Measurements from ENCODE around the gene SLC8A1. TPM values are rescaled to one million over a fixed set of nuclear protein-coding genes. Genes with fewer than 3 reads are reported as not detected.

SLC8A1 gene
- total RNA-seq: under 0.01 and 0.44 TPM in 2 replicates

DNA sequence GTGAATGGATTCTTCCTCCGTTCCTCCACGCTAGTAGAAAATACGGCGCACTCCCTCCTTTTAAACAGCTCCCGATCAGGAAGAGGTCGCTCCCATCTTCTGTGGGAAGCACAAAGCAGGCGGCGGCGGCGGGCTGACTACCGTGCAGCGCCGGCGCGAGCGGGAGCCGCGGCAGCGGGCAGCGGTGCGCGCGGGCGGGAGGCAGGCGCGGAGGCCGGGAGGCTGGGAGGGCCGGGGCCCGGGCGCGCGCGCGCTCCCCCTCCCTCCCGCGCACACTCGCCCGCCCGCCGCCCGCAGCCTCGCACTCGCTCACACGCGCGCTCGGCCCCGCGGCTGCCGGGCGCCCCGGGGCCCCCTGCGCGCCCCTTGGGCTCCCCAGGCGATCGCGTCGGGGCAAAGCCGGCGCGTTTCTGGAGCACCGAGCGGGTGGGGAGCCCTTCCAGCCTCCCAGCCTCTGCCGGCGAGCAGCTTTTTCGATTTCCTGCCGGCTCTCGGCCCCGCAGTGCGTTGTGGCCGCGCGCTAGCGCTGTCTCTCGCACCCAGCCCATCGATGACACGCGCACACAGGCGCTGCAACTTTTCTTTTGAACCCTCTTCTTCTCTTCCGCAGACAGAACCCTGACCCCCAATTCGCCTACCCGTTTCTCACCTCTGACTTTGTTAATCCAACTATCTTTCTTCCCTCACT lies at the start of gene SLC8A1:
Gene SLC8A1 (minus strand): TSS at position 173 of the 688 bp plus-strand sequence.
- peak; percentile 16 to 40 for DNase-seq (ENCODE audit: low read depth in 2 of 2)

DNA sequence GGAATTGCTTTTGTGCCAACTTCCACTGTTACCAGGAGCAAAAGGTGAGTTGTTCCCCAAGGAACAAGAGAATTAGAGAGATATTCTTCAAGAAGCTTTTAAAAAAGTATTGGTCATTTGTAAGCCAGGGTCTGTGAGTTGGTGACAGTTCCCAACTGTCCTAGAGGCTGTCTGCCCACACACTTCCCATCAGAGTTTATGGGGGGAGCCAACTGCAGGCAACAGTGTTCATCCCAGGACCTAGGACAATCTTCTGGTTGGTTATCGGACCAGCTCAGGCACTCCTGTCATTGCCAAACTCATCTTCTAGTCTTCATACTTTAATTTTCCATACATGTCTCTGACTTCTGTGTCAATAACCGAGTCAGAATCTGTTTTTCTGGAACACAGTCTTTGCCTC lies 47.5 kb upstream of the SLC8A1 start:
- no peak for DNase-seq (ENCODE audit: low read depth in 2 of 2)

DNA sequence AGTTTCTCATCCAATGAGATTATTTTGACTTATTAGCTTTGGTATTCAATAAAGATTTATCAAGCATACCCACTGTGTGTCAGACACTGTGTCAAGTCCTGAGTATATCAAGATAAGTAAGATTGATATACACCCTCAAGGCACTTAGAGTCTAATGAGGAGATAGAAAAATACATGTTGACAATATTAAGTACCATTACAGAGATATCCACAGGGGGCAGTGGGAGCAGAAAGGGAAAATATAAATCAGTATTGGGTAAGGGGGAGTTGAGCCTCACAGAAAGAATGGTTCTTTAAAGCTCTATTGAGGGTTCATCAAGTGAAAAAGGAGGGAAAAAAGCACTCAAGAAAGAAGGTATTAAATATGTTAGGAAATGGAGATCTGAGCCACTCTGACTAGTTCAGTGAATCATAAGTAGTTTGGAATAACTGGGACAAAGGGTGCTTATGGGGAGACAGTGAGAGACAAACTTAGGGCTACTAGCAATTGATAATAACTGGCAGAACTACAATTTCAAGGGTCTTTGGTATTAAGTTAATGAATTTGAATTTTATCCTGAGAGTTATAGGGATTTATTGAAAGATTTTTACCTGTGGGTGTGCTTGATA lies 45.5 kb upstream of the SLC8A1 start:
- no peak for DNase-seq (ENCODE audit: low read depth in 2 of 2)

DNA sequence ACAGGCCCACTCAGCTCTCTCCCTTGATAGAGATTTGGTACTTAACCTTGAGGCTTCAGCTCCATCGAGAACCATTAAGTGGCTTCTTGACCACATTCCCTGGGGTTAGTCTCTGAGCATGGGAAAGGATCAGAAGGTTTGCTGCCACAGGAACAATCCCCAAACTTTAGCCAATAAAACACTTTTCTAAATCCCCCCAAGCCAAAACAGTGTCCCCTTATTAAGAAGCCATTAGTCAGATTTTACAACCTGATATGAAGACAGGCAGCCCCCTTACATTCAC lies 37.7 kb upstream of the SLC8A1 start:
- DNase-seq (ENCODE audit: low read depth in 2 of 2): no peak

DNA sequence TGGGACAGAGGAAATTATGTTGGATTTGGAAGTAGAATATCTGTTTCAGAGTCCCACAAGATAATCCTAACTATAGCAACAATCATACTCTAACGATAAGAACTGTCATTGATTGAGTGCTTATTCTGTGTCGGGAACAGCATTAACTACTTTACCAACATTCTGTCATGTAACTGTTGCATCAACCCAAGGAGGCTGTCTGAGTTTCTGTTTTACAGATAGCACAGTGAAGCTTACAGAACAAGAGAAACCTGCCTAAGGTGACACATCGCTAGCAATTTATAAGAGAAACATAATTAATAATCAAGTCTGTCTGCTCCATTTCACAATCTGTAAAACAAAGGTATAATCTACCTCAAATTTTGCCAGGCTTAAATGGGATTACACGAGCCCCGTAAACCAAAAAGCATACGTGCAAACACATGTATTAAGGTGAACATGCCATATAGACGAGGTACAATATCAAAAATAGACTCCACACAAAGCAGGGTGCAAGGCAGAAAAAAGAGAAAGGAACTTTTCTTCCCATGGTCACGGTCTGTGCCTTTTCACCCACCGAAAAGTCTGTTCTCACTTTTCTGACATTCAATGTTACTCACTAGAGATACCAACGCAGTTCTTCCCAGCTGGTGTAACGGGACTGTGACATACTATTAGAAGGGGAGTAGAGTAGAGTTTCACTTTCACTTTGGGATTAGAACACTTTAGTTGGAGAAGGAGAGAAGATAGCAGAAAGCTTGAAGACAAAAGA lies 37.2 kb upstream of the SLC8A1 start:
- peak; percentile 39 to 61 for DNase-seq (ENCODE audit: low read depth in 2 of 2)

DNA sequence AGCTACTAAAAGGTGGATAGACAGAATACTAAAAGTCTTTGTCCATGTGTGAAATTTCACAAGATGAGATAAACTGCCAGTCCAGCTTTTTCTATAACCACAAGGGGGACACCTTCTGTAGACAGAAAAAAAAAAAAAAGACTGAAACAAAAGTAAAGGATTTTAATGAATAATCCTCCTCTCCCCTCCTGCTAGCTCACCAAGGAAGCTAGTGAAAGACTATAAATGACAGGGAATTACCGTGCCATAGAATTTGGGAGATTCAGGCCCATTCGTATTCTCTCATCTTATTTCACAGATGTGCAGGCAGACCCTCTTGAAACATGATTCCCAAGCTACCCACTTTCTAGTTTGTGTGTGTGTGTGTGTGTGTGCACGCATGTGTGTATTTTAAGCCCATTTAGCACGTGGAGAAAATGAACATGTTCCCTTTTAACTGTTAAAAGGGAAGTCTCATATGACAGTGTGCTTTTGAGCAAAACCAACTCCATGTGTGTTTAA lies 36.3 kb upstream of the SLC8A1 start:
- peak; percentile 21 to 38 for DNase-seq (ENCODE audit: low read depth in 2 of 2)

DNA sequence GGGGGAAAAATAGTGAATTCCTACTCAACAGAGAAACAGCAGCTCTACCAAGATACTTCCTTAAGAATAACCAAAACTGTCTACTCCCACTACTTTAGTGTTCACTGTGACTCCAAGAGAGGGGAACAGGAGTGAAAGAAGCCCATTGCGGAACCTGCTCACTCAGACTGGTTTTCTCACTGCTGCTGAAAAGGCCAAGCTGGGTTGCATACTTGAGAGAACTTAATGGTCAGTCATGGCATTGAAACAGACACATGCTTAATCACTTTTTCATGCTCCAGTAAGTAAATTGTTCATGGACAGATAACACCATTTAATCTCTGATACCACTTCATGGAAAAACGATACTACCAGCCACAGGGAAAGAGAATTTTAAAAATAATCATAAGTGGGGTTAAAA lies 35.7 kb upstream of the SLC8A1 start:
- no peak for DNase-seq (ENCODE audit: low read depth in 2 of 2)

DNA sequence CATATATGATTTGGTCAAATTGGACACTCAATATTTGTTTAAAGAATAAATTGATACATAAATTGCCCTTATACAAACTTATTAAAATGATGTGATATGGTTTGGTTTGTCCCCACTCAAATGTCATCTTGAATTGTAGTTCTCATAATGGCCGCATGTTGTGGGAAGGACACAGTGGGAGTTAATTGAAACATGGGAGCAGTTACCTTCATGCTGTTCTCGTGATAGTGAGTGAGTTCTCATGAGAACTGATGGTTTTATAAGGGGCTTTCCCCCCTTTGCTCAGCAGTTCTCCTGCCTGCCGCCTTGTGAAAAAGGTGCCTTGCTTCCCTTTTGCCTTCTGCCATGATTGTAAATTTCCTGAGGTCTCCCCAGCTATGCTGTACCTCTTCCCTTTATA lies 34.0 kb upstream of the SLC8A1 start:
- no peak for DNase-seq (ENCODE audit: low read depth in 2 of 2)

DNA sequence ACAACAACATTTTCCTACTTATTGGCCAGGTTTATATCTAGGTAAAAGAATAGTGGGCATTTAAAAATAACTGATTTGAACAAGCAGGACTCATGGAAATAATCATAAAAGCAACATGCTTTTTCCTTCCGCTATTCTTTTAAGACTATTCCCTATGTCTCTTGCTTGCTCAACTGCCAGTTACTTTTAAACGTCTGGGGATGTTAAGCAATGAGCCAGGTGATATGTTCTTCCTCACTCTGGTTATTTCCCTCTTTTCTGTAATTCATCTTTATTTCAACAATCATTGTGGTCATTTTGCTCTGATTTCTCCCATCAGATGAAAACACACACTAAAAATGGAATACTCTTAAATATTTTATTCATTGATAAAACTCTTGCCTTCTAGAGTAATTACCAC lies 33.4 kb upstream of the SLC8A1 start:
- DNase-seq (ENCODE audit: low read depth in 2 of 2): no peak

DNA sequence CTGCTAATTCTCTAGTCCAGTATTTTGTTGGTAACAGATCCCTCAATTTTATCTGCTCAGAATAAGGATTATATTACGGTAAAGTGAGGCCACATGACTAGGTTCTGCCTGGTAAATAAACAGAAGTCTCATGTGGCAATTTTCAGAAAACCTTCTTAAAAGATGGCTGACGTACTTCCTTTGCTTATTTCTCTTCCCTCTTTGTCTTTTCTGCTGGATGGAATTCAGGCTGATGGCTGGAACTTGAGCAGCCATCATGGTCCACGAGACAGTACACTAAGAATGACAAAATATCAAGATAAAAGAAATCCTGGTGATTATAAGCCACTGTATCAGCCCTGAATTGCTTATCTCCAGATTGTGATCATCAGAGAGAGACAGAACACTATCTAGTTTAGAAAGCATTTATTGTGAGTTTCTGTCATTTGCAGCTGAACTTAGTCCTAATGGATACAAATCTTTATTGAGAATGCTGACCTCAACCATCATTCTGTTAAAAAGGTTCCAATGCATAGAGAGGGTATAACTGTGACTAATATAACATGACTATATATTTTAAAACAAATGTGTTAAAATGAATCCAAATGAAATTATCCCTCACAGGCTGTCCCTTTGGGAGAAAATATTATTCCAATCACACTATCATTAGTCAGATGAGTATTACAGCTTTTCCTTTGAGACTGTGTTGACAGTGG lies 31.8 kb upstream of the SLC8A1 start:
- DNase-seq (ENCODE audit: low read depth in 2 of 2): no peak

DNA sequence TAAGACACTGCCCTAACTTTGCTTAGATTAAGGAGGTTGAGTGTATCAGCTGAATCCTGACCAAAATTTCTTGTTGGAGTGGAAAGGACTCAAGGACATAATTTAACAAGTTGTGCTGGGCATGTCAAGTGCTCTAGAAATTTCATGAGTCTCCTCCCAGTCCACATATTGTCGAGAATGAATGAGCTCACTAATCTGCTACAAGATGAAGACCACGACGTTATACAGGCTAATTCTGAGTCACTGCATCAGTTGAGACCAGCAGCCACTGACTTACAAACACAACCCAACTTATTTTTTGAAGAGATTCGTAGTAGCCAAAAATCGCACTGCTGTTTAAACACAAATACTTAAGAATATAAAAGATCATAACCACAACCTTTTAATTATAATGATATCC lies 28.7 kb upstream of the SLC8A1 start:
- no peak for DNase-seq (ENCODE audit: low read depth in 2 of 2)

DNA sequence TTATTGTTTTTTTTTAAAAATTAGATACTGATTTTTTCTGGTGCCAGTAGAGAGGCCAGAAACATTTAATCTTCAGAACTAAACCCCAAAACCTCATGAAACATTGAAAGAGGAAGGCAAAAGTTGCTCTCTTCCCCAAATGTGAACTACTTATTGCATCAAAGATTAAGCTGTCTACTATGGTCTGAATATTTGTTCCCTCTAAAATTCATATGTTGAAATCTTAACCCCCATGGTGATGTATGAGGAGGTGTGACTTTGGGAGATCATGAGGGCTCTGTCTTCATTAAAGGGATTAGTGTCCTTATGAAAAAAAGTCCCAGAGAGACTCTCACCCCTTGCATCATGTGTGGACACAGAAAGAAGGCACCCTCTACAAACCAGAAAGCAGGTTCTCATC lies 28.2 kb upstream of the SLC8A1 start:
- DNase-seq (ENCODE audit: low read depth in 2 of 2): no peak

DNA sequence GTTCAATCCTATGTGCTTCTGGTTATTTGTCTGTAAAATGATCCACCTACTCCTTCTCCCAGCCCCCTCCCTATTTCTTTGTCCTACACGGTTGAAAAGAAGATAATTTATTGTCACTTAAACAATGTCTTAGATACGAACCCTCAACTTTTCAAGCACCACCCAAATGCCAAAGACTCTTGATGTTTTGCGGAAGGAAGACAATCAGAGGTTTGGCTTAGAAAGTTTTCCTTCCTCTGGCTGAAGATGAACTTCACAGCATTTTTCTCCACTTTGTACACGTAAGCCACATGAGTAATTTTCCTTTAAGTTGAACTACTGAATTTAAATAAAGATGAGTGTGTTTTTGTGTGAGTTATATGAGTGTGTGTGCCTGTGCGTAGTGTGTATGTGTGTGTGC lies 25.5 kb upstream of the SLC8A1 start:
- peak in 1 of 2 donors; percentile 30 for DNase-seq (ENCODE audit: low read depth in 2 of 2)

DNA sequence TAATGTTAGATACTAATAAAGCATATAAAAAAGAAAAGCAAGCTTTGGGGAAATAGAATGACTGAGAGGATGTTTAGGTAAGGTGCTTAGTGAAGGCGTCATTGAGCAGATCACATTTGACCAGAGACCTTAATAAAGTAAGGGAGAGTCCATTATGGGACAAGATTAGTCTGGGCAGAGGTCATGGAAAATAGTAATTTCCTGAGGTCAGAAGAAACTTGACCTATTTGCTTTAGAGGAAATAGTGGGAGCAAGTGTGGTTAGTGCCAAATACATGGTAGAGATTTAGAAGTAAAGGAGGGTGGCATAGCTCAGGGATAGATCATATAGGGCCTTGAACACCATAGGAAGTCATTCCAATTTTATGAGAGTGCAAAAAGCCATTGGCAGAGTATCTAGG lies 24.5 kb upstream of the SLC8A1 start:
- no peak for DNase-seq (ENCODE audit: low read depth in 2 of 2)

DNA sequence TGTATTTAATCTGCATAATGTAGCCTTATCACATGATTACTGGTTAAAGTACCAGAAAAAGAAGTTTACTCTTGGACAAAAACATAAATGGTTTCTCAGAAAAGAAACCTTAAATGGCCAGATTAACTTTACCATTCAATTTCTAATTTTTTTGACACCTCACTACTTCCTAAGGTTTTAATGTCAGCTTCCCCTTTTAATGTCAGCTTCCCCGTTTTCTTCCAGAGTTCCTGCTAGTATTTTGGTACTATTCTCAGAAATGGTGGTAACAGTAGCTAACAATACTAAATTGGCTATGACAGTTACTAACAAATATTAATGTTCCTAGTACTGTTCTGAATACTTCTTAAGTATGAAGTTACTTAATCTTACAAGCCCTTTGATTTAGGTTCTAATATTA lies 22.4 kb upstream of the SLC8A1 start:
- DNase-seq (ENCODE audit: low read depth in 2 of 2): no peak

DNA sequence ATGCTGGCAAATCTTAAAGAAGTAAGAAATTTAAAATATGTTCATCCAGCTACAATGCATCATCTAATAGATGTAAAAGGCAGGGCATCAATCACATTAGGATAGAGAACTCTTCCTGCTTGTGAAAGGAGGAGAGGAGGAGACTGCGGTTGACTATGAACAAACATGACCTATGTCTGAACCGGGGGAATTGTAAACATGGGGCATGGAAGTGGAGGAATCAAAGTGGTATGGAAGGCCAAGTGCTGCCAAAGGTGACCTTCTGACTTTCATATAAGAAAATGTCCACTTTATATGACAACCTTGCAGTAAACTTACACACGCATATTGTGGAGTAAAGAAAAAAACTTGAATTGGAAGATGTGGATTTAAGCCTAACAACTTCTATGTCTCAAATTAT lies 20.0 kb upstream of the SLC8A1 start:
- DNase-seq (ENCODE audit: low read depth in 2 of 2): no peak

DNA sequence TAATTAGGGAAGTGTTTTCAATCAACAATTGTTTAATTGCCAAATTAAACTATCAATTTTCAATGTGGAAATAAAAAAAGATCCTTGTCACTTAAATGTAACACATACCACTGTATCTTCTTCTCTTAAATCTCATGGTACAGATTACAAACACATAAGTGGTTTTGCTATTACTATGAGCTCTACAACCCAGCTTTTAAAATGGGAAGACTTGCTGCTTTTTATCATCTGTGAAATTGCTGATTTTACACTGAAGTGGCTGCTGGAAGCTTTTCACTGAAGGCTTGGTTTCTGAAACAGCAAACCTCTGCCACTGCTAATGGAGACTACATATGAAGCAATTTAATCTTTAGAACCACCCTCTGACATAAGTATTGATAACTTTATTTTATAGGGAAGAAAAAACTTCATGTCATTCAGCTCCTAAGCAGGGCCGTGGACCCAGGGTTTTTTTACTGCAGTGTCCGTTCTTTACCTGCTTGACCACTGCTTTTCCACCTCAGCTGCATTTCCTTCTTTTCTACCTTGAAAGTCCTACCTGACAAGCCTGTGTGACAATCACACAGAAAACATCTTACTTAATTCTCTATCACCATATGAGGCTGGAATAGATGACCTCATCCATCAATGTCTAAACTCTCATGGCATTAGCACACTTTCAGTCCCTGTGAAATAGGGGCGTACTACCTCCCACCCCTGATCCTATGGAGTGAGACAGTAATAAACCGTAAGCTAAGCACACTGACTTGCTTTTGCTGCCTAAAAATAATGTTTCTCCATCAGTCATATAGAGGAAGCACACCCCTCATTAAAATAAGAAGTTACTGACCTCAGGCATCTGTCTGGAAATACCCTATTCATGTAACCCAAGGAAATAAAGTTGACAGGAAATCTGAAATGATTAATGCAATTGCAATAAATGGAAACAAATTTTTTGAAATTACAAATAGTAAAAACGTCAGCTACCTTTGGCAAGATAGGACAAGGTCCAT lies 19.2 kb upstream of the SLC8A1 start:
- peak in 1 of 2 donors; percentile 28 for DNase-seq (ENCODE audit: low read depth in 2 of 2)

DNA sequence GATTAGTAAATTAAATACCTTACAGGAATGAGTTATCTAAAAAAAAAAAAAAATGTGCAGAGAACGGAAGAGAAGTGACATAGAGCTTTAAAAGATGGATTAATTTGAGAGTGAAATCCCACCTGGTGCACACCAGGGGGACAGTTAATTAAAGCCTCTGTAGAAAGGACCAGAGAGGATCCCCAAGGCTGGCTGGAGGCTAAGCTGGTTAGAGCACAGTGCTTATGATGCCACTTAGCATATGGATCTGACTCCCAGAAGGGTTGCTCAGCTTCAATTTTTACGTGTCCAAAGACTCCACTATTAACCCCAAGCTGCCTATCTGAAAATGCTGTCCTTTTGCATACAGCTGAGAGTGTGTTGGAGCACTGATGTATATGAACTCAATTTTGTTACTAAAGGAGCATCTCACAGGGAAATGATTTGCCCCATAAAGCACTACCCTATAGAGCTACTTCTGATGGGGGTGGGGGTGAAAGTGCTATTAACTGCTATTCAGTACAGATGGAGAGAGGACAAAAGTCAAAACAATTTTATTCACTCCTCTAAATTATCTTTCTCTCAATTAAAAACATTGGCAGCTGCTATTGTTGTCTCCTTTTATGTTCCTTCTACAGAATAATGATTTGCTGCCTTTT lies 15.2 kb upstream of the SLC8A1 start:
- DNase-seq (ENCODE audit: low read depth in 2 of 2): no peak

DNA sequence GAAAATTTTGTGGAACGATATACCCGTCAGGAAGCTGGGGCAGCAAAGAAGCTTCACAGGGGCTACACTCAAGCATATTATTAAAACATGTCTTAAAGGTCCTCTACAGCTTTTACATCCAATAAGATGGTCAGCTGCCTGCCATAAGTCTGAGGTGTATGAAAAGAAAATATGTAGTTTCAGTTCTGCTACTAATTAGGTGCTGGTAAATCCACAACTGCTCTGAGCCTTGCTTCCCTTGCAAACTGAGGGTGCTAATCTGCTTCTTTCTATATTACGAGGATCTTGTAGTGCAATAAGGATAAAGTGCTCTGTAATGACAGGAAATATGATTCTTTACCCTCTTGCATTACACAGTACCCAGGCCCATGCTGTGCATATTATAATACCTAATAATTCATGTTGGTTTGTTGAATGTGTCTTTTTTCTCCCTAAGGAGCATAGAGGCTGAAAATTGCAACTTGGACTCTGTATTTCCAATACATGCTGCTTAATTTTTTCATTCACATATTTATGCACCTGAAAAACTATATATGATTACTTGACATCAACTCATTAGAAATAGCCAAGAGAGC lies 14.5 kb upstream of the SLC8A1 start:
- no peak for DNase-seq (ENCODE audit: low read depth in 2 of 2)

DNA sequence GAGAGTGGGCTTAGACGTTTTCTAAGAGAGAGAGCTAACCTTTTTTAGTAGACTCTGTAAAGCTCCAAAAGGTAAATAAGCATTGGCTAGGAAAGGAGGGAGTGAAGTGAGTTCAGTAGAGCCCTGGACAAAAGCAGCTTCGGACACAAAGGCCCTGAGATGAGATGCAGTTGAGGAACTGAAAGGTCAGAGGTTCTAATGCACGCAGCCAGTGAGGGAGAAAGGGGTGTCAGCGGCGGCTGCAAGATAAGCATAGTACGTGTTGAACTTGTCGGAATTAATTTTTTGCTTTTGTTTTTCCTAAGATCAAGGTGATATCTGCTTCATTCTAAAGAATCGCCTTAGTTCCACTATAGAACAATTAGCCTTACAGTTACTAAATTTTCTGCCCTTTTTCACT lies 11.2 kb upstream of the SLC8A1 start:
- no peak for DNase-seq (ENCODE audit: low read depth in 2 of 2)
